G401.6 (cell line): Measurements from ENCODE around the gene SPEM3.

Experiments
- FAIRE-seq: peaks from 2 replicates; lab custom pipeline; 2012; peaks lifted over from hg19 to GRCh38; lab: Jason Lieb, UNC

SPEM3 gene

GRCh38 chr17:7421186-7421585, 7.5 kb upstream of the SPEM3 start:
- no peak for FAIRE-seq

GRCh38 chr17:7423679-7424078, 5.0 kb upstream of the SPEM3 start:
- no peak for FAIRE-seq

- FAIRE-seq: no peak
Measured at GRCh38 chr17:7425316-7425715, 3.3 kb upstream of the SPEM3 start, which contains the start of gene SPEM2. TSS of gene SPEM2 (plus strand) at chr17:7425616. CDS start at chr17:7425689, 73 bp downstream.

GRCh38 chr17:7425756-7426155, 2.9 kb upstream of the SPEM3 start:
- no peak for FAIRE-seq

- FAIRE-seq: no peak
Measured at GRCh38 chr17:7426203-7426863, 2.3 kb upstream of the SPEM3 start.

- FAIRE-seq: no peak
Measured at GRCh38 chr17:7426896-7427489, 1.7 kb upstream of the SPEM3 start.

- no peak for FAIRE-seq
Measured at GRCh38 chr17:7427549-7427948, 1.1 kb upstream of the SPEM3 start.

GRCh38 chr17:7429722-7430121, 1.1 kb downstream of the SPEM3 start:
- no peak for FAIRE-seq

GRCh38 chr17:7431231-7431630, 2.6 kb downstream of the SPEM3 start:
- FAIRE-seq: no peak

- FAIRE-seq: no peak
Measured at GRCh38 chr17:7432296-7432695, 3.6 kb downstream of the SPEM3 start.

- FAIRE-seq: no peak
Measured at GRCh38 chr17:7435676-7436555, 7.3 kb downstream of the SPEM3 start.

- no peak for FAIRE-seq
Measured at GRCh38 chr17:7436556-7437368, 8.1 kb downstream of the SPEM3 start.

GRCh38 chr17:7437369-7437863, 8.8 kb downstream of the SPEM3 start:
- FAIRE-seq: no peak

- FAIRE-seq: peak; percentile 65
Measured at GRCh38 chr17:7437950-7438614, 9.4 kb downstream of the SPEM3 start.

GRCh38 chr17:7438656-7439460, 10.2 kb downstream of the SPEM3 start:
- FAIRE-seq: no peak

- FAIRE-seq: no peak
Measured at GRCh38 chr17:7439462-7440112, 10.9 kb downstream of the SPEM3 start, which contains the start of gene FGF11. TSS of gene FGF11 (plus strand) at chr17:7439512. CDS start at chr17:7439621, 109 bp downstream.

GRCh38 chr17:7440113-7440833, 11.6 kb downstream of the SPEM3 start:
- no peak for FAIRE-seq

- FAIRE-seq: no peak
Measured at GRCh38 chr17:7440834-7441195, 12.2 kb downstream of the SPEM3 start.

GRCh38 chr17:7441266-7441665, 12.6 kb downstream of the SPEM3 start:
- FAIRE-seq: no peak
